Adrenal gland (tissue), 12 donors: ENCODE measurements around the gene METTL24. TPM values are rescaled to one million over a fixed set of nuclear protein-coding genes. Genes with fewer than 3 reads are reported as not detected.

Experiments used
- DNase-seq, 7 donors: peaks; one replicate each; pipeline ENCODE4 v3.0.0-alpha.2; 2019 to 2020
- H3K27ac ChIP-seq, 5 donors: fragments of 200-600 bp; sonication (generic) in 4 of 5; 1 replicate in 3 of 5; 2 replicates in 2 of 5; pipeline versions ENCODE4 v1.5.1 to v1.8.0; 2016 to 2020; ENCODE audit warnings: mild to moderate bottlenecking in 1 of 5
- H3K27me3 ChIP-seq: fragments of 200-600 bp; 2 replicates; pipeline ENCODE4 v1.8.0; 2021
- H3K36me3 ChIP-seq, 2 donors: fragments of 200-600 bp; replicated peaks in 1 of 2; 1 replicate in 1 of 2; 2 replicates in 1 of 2; pipeline versions ENCODE4 v1.5.1 to v1.8.0; 2018 to 2022
- H3K4me1 ChIP-seq, 2 donors: fragments of 200-600 bp; replicated peaks in 1 of 2; 1 replicate in 1 of 2; 2 replicates in 1 of 2; pipeline versions ENCODE4 v1.5.1 to v1.8.0; 2018 to 2021
- H3K4me3 ChIP-seq, 4 donors: fragments of 200-600 bp; sonication (generic) in 3 of 4; one replicate each; pipeline ENCODE4 v1.5.1; 2016 to 2018
- H3K9me3 ChIP-seq, 3 donors: fragments of 200-600 bp; sonication (generic) in 1 of 3; replicated peaks in 1 of 3; 1 replicate in 2 of 3; 2 replicates in 1 of 3; pipeline versions ENCODE4 v1.5.1 to v1.8.0; 2016 to 2021
- POLR2A ChIP-seq, 2 donors: fragments of 450-650 bp; IDR thresholded peaks; one replicate each; pipeline ENCODE4 v1.6.1; 2017; ENCODE audit warnings: antibody characterized with exemption in 2 of 2, mild to moderate bottlenecking in 2 of 2, moderate library complexity in 1 of 2
- WGBS, 4 donors: extraction: QIAGEN DNeasy Blood & Tissue Kit in 2 of 4; methylation state at CpG; one replicate each; pipeline versions ENCODE4 v1.1.5 to v1.1.7; 2013 to 2017; 5-methylcytosine and 5-hydroxymethylcytosine counted together
- intact Hi-C, 2 donors: fragments of 100-400 bp; cut with DNase I; formaldehyde crosslinking; loops; one replicate each; pipeline versions ENCODE4 v1.14.1 to v1.15.0; 2022 to 2023
- polyA plus RNA-seq, 3 donors: library from polyadenylated mRNA; stranded (reverse); fragments of 200-250 nt in 2 of 3; fragments of 350-450 nt in 1 of 3; fragmentation: Illumina TruSeq in 1 of 3; extraction: RNeasy Lipid Tissue Mini Kit (QIAGEN cat#74804) in 1 of 3; gene quantifications; one replicate each; pipeline ENCODE4 v1.2.3, GENCODE V29; 2013 to 2014
- total RNA-seq, 9 donors: library from RNA; depleted of rRNA in 4 of 9; stranded (reverse); fragments of >200 nt in 4 of 9; fragments of 120-200 nt in 1 of 9; fragmentation: NEBNext Ultra II Directional in 1 of 9; extraction: Animal tissue kit (Norgen Biotek cat#: 25700) in 1 of 9; gene quantifications; one replicate each; pipeline versions ENCODE4 v1.1.0 to v1.2.4, GENCODE V29; 2013 to 2023
- TF ChIP-seq, protein P1 (sequence below), 6 experiments: fragments of 450-650 bp in 4 of 6; fragments of 200-600 bp in 2 of 6; sonication (generic) in 1 of 6; IDR thresholded peaks; 1 replicate in 5 of 6; 2 replicates in 1 of 6; pipeline versions ENCODE4 v1.5.1 to v1.8.0; 2016 to 2021; ENCODE audit warnings: antibody characterized with exemption in 6 of 6, mild to moderate bottlenecking in 2 of 6, moderate library complexity in 1 of 6
- donor health status: healthy with polysubstance abuse.
- donor health status: Bipolar disorder and iron deficiency.
- donor health status: DM: yes; HTN: yes; CAD: no.
- donor health status: DM: no; HTN: no; CAD: no.
- donor health status: DM: no; HTN: no; CAD: no.
- donor health status: DM: yes; HTN: yes; CAD: no.

METTL24 gene
- total and polyA plus RNA-seq, 12 donors = 0.20 to 5.0 (median 1.8) TPM; not detected in 1

DNA sequence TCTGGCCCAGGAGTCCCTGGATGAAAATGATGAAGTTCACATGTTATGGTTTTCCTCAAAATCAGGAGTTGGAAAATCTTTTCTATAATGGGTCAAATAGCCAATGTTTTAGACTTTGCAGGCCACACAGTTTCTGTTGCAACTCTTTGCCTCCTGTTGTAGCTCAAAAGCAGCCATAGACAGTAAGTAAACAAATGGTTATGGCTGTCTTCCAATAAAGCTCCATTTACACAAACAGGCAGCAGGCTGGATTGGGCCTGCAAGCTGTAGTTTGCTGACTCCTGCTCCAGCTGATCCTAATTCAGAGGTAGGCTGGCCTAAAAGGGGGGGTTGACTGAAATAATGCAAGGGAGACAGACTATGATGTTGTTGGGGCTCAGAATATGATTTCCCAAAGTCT, 33.0 kb downstream of the METTL24 start:
- no peak for TF ChIP-seq POLR2A (IDR thresholded peaks at IDR 0.05)
- TF ChIP-seq, protein P1, sequence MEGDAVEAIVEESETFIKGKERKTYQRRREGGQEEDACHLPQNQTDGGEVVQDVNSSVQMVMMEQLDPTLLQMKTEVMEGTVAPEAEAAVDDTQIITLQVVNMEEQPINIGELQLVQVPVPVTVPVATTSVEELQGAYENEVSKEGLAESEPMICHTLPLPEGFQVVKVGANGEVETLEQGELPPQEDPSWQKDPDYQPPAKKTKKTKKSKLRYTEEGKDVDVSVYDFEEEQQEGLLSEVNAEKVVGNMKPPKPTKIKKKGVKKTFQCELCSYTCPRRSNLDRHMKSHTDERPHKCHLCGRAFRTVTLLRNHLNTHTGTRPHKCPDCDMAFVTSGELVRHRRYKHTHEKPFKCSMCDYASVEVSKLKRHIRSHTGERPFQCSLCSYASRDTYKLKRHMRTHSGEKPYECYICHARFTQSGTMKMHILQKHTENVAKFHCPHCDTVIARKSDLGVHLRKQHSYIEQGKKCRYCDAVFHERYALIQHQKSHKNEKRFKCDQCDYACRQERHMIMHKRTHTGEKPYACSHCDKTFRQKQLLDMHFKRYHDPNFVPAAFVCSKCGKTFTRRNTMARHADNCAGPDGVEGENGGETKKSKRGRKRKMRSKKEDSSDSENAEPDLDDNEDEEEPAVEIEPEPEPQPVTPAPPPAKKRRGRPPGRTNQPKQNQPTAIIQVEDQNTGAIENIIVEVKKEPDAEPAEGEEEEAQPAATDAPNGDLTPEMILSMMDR (IDR thresholded peaks at IDR 0.05) = no peak
- H3K4me1 ChIP-seq = peaks cover 0 to 34% of the 10 kb centered on the region in 2 donors

DNA sequence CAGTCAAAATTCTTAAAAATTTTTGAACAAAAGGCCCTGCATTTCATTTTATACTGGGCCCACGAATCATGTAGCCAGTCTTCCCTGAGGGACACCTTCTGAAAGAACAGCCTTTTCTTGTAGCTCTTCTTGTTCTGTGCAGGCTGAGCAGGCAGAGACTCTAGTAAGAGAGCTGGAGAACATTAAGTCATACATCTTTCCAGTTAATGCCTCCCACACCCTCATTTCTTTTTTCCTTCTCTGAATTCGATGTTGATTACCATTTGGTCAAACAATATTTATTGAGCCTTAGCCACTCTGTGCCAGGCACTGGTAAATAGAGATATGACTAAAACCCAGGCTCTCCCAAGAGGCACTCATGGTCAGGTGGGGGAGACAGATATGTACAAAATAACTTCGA, 33.6 kb downstream of the METTL24 start:
- intact Hi-C loops = no loop called here
- no peak for DNase-seq
- no peaks in the 10 kb centered on the region for H3K9me3 ChIP-seq
- peak overlapping the region in 2 of 5 donors; percentile 24 to 51 for H3K27ac ChIP-seq
- no peak overlapping the region for H3K4me3 ChIP-seq
- 60 to 69% (median 61%) methylated on average over 3 of the region's 3 CpGs for WGBS, 4 donors
- H3K27me3 ChIP-seq = no peaks in the 10 kb centered on the region
- peaks cover 0 to 28% of the 10 kb centered on the region in 2 donors for H3K4me1 ChIP-seq
- H3K36me3 ChIP-seq = no peaks in the 10 kb centered on the region
- no peak for TF ChIP-seq POLR2A (IDR thresholded peaks at IDR 0.05)
- TF ChIP-seq, protein P1 (IDR thresholded peaks at IDR 0.05) = no peak

More for the DNA sequence above, 33.0 kb downstream of the METTL24 start:
- Histone ChIP-seq H3K27ac (peak overlapping the region in 2 of 5 donors; percentile 24 to 51), H3K4me3 (no peak overlapping the region), H3K36me3 (no peaks in the 10 kb centered on the region), H3K9me3 (no peaks in the 10 kb centered on the region), H3K27me3 (no peaks in the 10 kb centered on the region)
- intact Hi-C loops = no loop called here
- no peak for DNase-seq

DNA sequence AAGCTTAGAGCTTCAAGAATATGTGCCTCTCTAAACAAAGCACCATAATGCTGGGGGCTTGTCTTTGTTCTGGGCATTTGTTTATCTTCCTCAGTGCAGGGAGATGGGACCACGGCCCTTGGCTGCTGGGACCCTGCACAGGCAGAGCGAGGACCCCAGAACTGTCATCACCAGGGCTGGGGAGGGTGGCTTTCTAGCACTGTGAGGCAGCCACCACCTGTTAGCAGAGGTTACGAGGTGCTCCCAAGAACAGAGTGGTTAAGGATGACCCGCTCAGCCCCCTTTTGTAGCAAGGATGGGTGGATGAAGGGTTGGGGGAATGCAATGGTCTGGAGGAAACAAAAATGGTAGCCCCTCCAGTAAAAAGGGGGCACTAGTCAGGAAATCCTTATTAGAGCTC, 34.9 kb downstream of the METTL24 start:
- Histone ChIP-seq H3K4me3 (no peak overlapping the region), H3K27ac (peak overlapping the region in 1 of 5 donors; percentile 21), H3K36me3 (no peaks in the 10 kb centered on the region), H3K4me1 (peaks cover 0 to 17% of the 10 kb centered on the region in 2 donors), H3K27me3 (no peaks in the 10 kb centered on the region), H3K9me3 (no peaks in the 10 kb centered on the region)
- no peak for DNase-seq
- 82 to 92% (median 91%) methylated on average over 3 to 4 of the region's 4 CpGs for WGBS, 4 donors
- no peak for TF ChIP-seq POLR2A (IDR thresholded peaks at IDR 0.05)
- TF ChIP-seq, protein P1 (IDR thresholded peaks at IDR 0.05) = no peak
- intact Hi-C loops = no loop called here

DNA sequence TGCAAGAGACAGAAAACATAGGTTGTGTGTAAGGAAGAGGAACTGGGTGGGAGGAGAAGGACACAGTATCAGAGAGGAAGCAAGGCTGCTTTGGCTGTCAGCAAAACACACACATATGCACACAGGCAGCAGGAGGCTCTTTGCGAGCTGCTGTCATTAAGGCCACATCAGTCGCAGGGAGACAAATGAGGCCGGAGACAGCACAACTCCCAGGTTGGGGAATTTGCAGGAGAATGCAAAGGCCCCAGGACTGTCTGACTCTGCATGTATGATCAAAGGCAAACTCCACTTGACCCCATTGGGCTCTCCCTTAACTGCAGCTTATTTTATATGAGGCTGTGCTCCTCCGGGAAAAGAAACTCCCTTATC, 35.3 kb downstream of the METTL24 start:
- H3K36me3 ChIP-seq = no peaks in the 10 kb centered on the region
- intact Hi-C loops = no loop called here
- no peak overlapping the region for H3K4me3 ChIP-seq
- no peak overlapping the region for H3K27ac ChIP-seq
- no peak for TF ChIP-seq POLR2A (IDR thresholded peaks at IDR 0.05)
- TF ChIP-seq, protein P1 (IDR thresholded peaks at IDR 0.05) = no peak
- no peaks in the 10 kb centered on the region for H3K27me3 ChIP-seq
- H3K4me1 ChIP-seq = peaks cover 0 to 13% of the 10 kb centered on the region in 2 donors
- H3K9me3 ChIP-seq = no peaks in the 10 kb centered on the region
- 55 to 80% (median 59%) methylated on average over 4 of the region's 4 CpGs for WGBS, 4 donors
- no peak for DNase-seq
